Measurements from ENCODE around the gene UFD1. TPM values are rescaled to one million over a fixed set of nuclear protein-coding genes. Genes with fewer than 3 reads are reported as not detected.

Gene UFD1
- total and polyA plus RNA-seq, 9 donors = 27.8 to 58.8 (median 44.4) TPM

GRCh38 chr22:19463008-19463407 is 16.0 kb downstream of the UFD1 start:
- Histone ChIP-seq H3K27me3 (ENCODE audit: control insufficient read depth, insufficient read depth, low read length) (no peaks in the 10 kb centered on the region), H3K4me1 (ENCODE audit: control insufficient read depth, insufficient read depth, low read length) (peaks cover 3% of the 10 kb centered on the region), H3K4me3 (ENCODE audit: low read length) (no peak overlapping the region), H3K9me3 (replicated peaks; ENCODE audit: control insufficient read depth, low read depth, low read length) (no peaks in the 10 kb centered on the region), H3K36me3 (ENCODE audit: control insufficient read depth, insufficient read depth, low read length) (peaks cover 50% of the 10 kb centered on the region), H3K27ac (ENCODE audit: low read length) (no peak overlapping the region)
- WGBS (ENCODE audit: insufficient coverage) = no CpG with 5 or more reads among the region's 1 CpG
- DNase-seq = no peak

- no peak for DNase-seq
- Histone ChIP-seq H3K4me3 (ENCODE audit: low read length) (no peak overlapping the region), H3K27ac (ENCODE audit: low read length) (no peak overlapping the region), H3K27me3 (ENCODE audit: control insufficient read depth, insufficient read depth, low read length) (no peaks in the 10 kb centered on the region), H3K4me1 (ENCODE audit: control insufficient read depth, insufficient read depth, low read length) (peaks cover 3% of the 10 kb centered on the region), H3K9me3 (replicated peaks; ENCODE audit: control insufficient read depth, low read depth, low read length) (no peaks in the 10 kb centered on the region), H3K36me3 (ENCODE audit: control insufficient read depth, insufficient read depth, low read length) (peaks cover 48% of the 10 kb centered on the region)
- WGBS (ENCODE audit: insufficient coverage) = no CpG with 5 or more reads among the region's 1 CpG
Measured at GRCh38 chr22:19461506-19461905, 17.5 kb downstream of the UFD1 start.

GRCh38 chr22:19460036-19460435 is 19.0 kb downstream of the UFD1 start:
- peaks cover 3% of the 10 kb centered on the region for H3K4me1 ChIP-seq (ENCODE audit: control insufficient read depth, insufficient read depth, low read length)
- no peak overlapping the region for H3K4me3 ChIP-seq (ENCODE audit: low read length)
- no peak for DNase-seq
- peaks cover 50% of the 10 kb centered on the region for H3K36me3 ChIP-seq (ENCODE audit: control insufficient read depth, insufficient read depth, low read length)
- H3K27ac ChIP-seq (ENCODE audit: low read length) = no peak overlapping the region
- no peaks in the 10 kb centered on the region for H3K9me3 ChIP-seq (replicated peaks; ENCODE audit: control insufficient read depth, low read depth, low read length)
- no peaks in the 10 kb centered on the region for H3K27me3 ChIP-seq (ENCODE audit: control insufficient read depth, insufficient read depth, low read length)
- no CpG with 5 or more reads among the region's 2 CpGs for WGBS (ENCODE audit: insufficient coverage)

GRCh38 chr22:19457828-19458428 is 21.1 kb downstream of the UFD1 start:
- WGBS (ENCODE audit: insufficient coverage) = 98% methylated on average over 6 of the region's 8 CpGs
- H3K4me3 ChIP-seq (ENCODE audit: low read length) = no peak overlapping the region
- no peak overlapping the region for H3K27ac ChIP-seq (ENCODE audit: low read length)
- H3K27me3 ChIP-seq (ENCODE audit: control insufficient read depth, insufficient read depth, low read length) = no peaks in the 10 kb centered on the region
- H3K9me3 ChIP-seq (replicated peaks; ENCODE audit: control insufficient read depth, low read depth, low read length) = no peaks in the 10 kb centered on the region
- no peaks in the 10 kb centered on the region for H3K4me1 ChIP-seq (ENCODE audit: control insufficient read depth, insufficient read depth, low read length)
- H3K36me3 ChIP-seq (ENCODE audit: control insufficient read depth, insufficient read depth, low read length) = peaks cover 58% of the 10 kb centered on the region
- DNase-seq = no peak

- no peak overlapping the region for H3K27ac ChIP-seq (ENCODE audit: low read length)
- H3K36me3 ChIP-seq (ENCODE audit: control insufficient read depth, insufficient read depth, low read length) = peaks cover 67% of the 10 kb centered on the region
- H3K4me1 ChIP-seq (ENCODE audit: control insufficient read depth, insufficient read depth, low read length) = no peaks in the 10 kb centered on the region
- WGBS (ENCODE audit: insufficient coverage) = 87% methylated on average over 6 of the region's 10 CpGs
- DNase-seq = no peak
- no peaks in the 10 kb centered on the region for H3K27me3 ChIP-seq (ENCODE audit: control insufficient read depth, insufficient read depth, low read length)
- no peak overlapping the region for H3K4me3 ChIP-seq (ENCODE audit: low read length)
- H3K9me3 ChIP-seq (replicated peaks; ENCODE audit: control insufficient read depth, low read depth, low read length) = no peaks in the 10 kb centered on the region
Measured at GRCh38 chr22:19456541-19456940, 22.5 kb downstream of the UFD1 start.

- no peak for DNase-seq
- no peaks in the 10 kb centered on the region for H3K9me3 ChIP-seq (replicated peaks; ENCODE audit: control insufficient read depth, low read depth, low read length)
- no peaks in the 10 kb centered on the region for H3K27me3 ChIP-seq (ENCODE audit: control insufficient read depth, insufficient read depth, low read length)
- no peak overlapping the region for H3K4me3 ChIP-seq (ENCODE audit: low read length)
- H3K27ac ChIP-seq (ENCODE audit: low read length) = no peak overlapping the region
- peaks cover 71% of the 10 kb centered on the region for H3K36me3 ChIP-seq (ENCODE audit: control insufficient read depth, insufficient read depth, low read length)
- no peaks in the 10 kb centered on the region for H3K4me1 ChIP-seq (ENCODE audit: control insufficient read depth, insufficient read depth, low read length)
- 62% methylated on average over 1 of the region's 4 CpGs for WGBS (ENCODE audit: insufficient coverage)
Measured at GRCh38 chr22:19455585-19456370, 23.2 kb downstream of the UFD1 start.

- Histone ChIP-seq H3K4me3 (ENCODE audit: low read length) (no peak overlapping the region), H3K4me1 (ENCODE audit: control insufficient read depth, insufficient read depth, low read length) (no peaks in the 10 kb centered on the region), H3K9me3 (replicated peaks; ENCODE audit: control insufficient read depth, low read depth, low read length) (no peaks in the 10 kb centered on the region), H3K36me3 (ENCODE audit: control insufficient read depth, insufficient read depth, low read length) (peaks cover 77% of the 10 kb centered on the region), H3K27me3 (ENCODE audit: control insufficient read depth, insufficient read depth, low read length) (no peaks in the 10 kb centered on the region), H3K27ac (ENCODE audit: low read length) (no peak overlapping the region)
- 90% methylated on average over 2 of the region's 2 CpGs for WGBS (ENCODE audit: insufficient coverage)
- no peak for DNase-seq
Measured at GRCh38 chr22:19455033-19455432, 24.0 kb downstream of the UFD1 start.

- DNase-seq = no peak
- Histone ChIP-seq H3K27me3 (ENCODE audit: control insufficient read depth, insufficient read depth, low read length) (no peaks in the 10 kb centered on the region), H3K27ac (ENCODE audit: low read length) (no peak overlapping the region), H3K9me3 (replicated peaks; ENCODE audit: control insufficient read depth, low read depth, low read length) (no peaks in the 10 kb centered on the region), H3K4me1 (ENCODE audit: control insufficient read depth, insufficient read depth, low read length) (no peaks in the 10 kb centered on the region), H3K36me3 (ENCODE audit: control insufficient read depth, insufficient read depth, low read length) (peaks cover 78% of the 10 kb centered on the region), H3K4me3 (ENCODE audit: low read length) (no peak overlapping the region)
- 96% methylated on average over 3 of the region's 6 CpGs for WGBS (ENCODE audit: insufficient coverage)
Measured at GRCh38 chr22:19454156-19454555, 24.8 kb downstream of the UFD1 start.

GRCh38 chr22:19453718-19454117 is 25.3 kb downstream of the UFD1 start:
- DNase-seq = no peak
- peaks cover 3% of the 10 kb centered on the region for H3K4me1 ChIP-seq (ENCODE audit: control insufficient read depth, insufficient read depth, low read length)
- no peak overlapping the region for H3K27ac ChIP-seq (ENCODE audit: low read length)
- no peaks in the 10 kb centered on the region for H3K9me3 ChIP-seq (replicated peaks; ENCODE audit: control insufficient read depth, low read depth, low read length)
- H3K4me3 ChIP-seq (ENCODE audit: low read length) = no peak overlapping the region
- 94% methylated on average over 3 of the region's 5 CpGs for whole genome bisulfite sequencing (ENCODE audit: insufficient coverage)
- peaks cover 81% of the 10 kb centered on the region for H3K36me3 ChIP-seq (ENCODE audit: control insufficient read depth, insufficient read depth, low read length)
- no peaks in the 10 kb centered on the region for H3K27me3 ChIP-seq (ENCODE audit: control insufficient read depth, insufficient read depth, low read length)

GRCh38 chr22:19451570-19451969 is 27.4 kb downstream of the UFD1 start:
- no peak for DNase-seq
- Histone ChIP-seq H3K27ac (ENCODE audit: low read length) (no peak overlapping the region), H3K4me1 (ENCODE audit: control insufficient read depth, insufficient read depth, low read length) (peaks cover 14% of the 10 kb centered on the region), H3K27me3 (ENCODE audit: control insufficient read depth, insufficient read depth, low read length) (no peaks in the 10 kb centered on the region), H3K36me3 (ENCODE audit: control insufficient read depth, insufficient read depth, low read length) (peaks cover 67% of the 10 kb centered on the region), H3K9me3 (replicated peaks; ENCODE audit: control insufficient read depth, low read depth, low read length) (no peaks in the 10 kb centered on the region), H3K4me3 (ENCODE audit: low read length) (no peak overlapping the region)
- 100% methylated on average over 1 of the region's 4 CpGs for WGBS (ENCODE audit: insufficient coverage)

Data from muscle of leg (tissue), 11 donors.